ENCODE data around the gene LRMDA.

LRMDA gene

GRCh38 chr10:75955973-75956502 lies 524.6 kb downstream of the LRMDA start:
- no peak overlapping the region for H3K4me3 ChIP-seq (ENCODE audit: low read length)
- H3K9ac ChIP-seq (ENCODE audit: low read depth, low read length) = no peak overlapping the region
- H3K27me3 ChIP-seq (ENCODE audit: insufficient read depth, low read length) = no peaks in the 10 kb centered on the region
- no peaks in the 10 kb centered on the region for H3K9me3 ChIP-seq (ENCODE audit: insufficient read depth, low read depth, low read length)
- H3K4me1 ChIP-seq (ENCODE audit: insufficient read depth, low read length) = no peaks in the 10 kb centered on the region
- H3K27ac ChIP-seq (ENCODE audit: low read depth, low read length) = no peak overlapping the region
- WGBS = 93% methylated on average over 2 of the region's 2 CpGs
- H3K36me3 ChIP-seq (ENCODE audit: insufficient read depth, low read length) = no peaks in the 10 kb centered on the region

- H3K36me3 ChIP-seq (ENCODE audit: insufficient read depth, low read length) = no peaks in the 10 kb centered on the region
- H3K9me3 ChIP-seq (ENCODE audit: insufficient read depth, low read depth, low read length) = no peaks in the 10 kb centered on the region
- no peaks in the 10 kb centered on the region for H3K4me1 ChIP-seq (ENCODE audit: insufficient read depth, low read length)
- no peak overlapping the region for H3K27ac ChIP-seq (ENCODE audit: low read depth, low read length)
- no peak overlapping the region for H3K9ac ChIP-seq (ENCODE audit: low read depth, low read length)
- no peak overlapping the region for H3K4me3 ChIP-seq (ENCODE audit: low read length)
- no peaks in the 10 kb centered on the region for H3K27me3 ChIP-seq (ENCODE audit: insufficient read depth, low read length)
- 92% methylated on average over 2 of the region's 2 CpGs for WGBS
These were observed 525.2 kb downstream of the LRMDA start for GRCh38 chr10:75956624-75957023.

- Histone ChIP-seq H3K27ac (ENCODE audit: low read depth, low read length) (no peak overlapping the region), H3K27me3 (ENCODE audit: insufficient read depth, low read length) (no peaks in the 10 kb centered on the region), H3K4me3 (ENCODE audit: low read length) (no peak overlapping the region), H3K4me1 (ENCODE audit: insufficient read depth, low read length) (no peaks in the 10 kb centered on the region), H3K9me3 (ENCODE audit: insufficient read depth, low read depth, low read length) (no peaks in the 10 kb centered on the region), H3K36me3 (ENCODE audit: insufficient read depth, low read length) (no peaks in the 10 kb centered on the region), H3K9ac (ENCODE audit: low read depth, low read length) (no peak overlapping the region)
- WGBS = 90% methylated on average over 10 of the region's 12 CpGs
These were observed 526.1 kb downstream of the LRMDA start for GRCh38 chr10:75957314-75958120.

- no peaks in the 10 kb centered on the region for H3K36me3 ChIP-seq (ENCODE audit: insufficient read depth, low read length)
- 99% methylated on average over 4 of the region's 4 CpGs for WGBS
- no peak overlapping the region for H3K27ac ChIP-seq (ENCODE audit: low read depth, low read length)
- H3K9me3 ChIP-seq (ENCODE audit: insufficient read depth, low read depth, low read length) = no peaks in the 10 kb centered on the region
- H3K9ac ChIP-seq (ENCODE audit: low read depth, low read length) = no peak overlapping the region
- no peaks in the 10 kb centered on the region for H3K4me1 ChIP-seq (ENCODE audit: insufficient read depth, low read length)
- no peaks in the 10 kb centered on the region for H3K27me3 ChIP-seq (ENCODE audit: insufficient read depth, low read length)
- H3K4me3 ChIP-seq (ENCODE audit: low read length) = no peak overlapping the region
These were observed 527.8 kb downstream of the LRMDA start for GRCh38 chr10:75959209-75959608.

- Histone ChIP-seq H3K4me3 (ENCODE audit: low read length) (no peak overlapping the region), H3K9ac (ENCODE audit: low read depth, low read length) (no peak overlapping the region), H3K9me3 (ENCODE audit: insufficient read depth, low read depth, low read length) (no peaks in the 10 kb centered on the region), H3K27ac (ENCODE audit: low read depth, low read length) (no peak overlapping the region), H3K27me3 (ENCODE audit: insufficient read depth, low read length) (no peaks in the 10 kb centered on the region), H3K4me1 (ENCODE audit: insufficient read depth, low read length) (no peaks in the 10 kb centered on the region), H3K36me3 (ENCODE audit: insufficient read depth, low read length) (no peaks in the 10 kb centered on the region)
- WGBS = 78% methylated on average over 1 of the region's 1 CpG
These were observed 528.5 kb downstream of the LRMDA start for GRCh38 chr10:75959912-75960311.

GRCh38 chr10:75962395-75963061 lies 531.1 kb downstream of the LRMDA start:
- no peaks in the 10 kb centered on the region for H3K36me3 ChIP-seq (ENCODE audit: insufficient read depth, low read length)
- 94% methylated on average over 5 of the region's 5 CpGs for WGBS

GRCh38 chr10:75967491-75967890 lies 536.1 kb downstream of the LRMDA start:
- Histone ChIP-seq H3K36me3 (ENCODE audit: insufficient read depth, low read length) (no peaks in the 10 kb centered on the region), H3K4me3 (ENCODE audit: low read length) (no peak overlapping the region), H3K27ac (ENCODE audit: low read depth, low read length) (no peak overlapping the region), H3K4me1 (ENCODE audit: insufficient read depth, low read length) (peaks cover 13% of the 10 kb centered on the region; the same call in 1 of the 2 replicates), H3K27me3 (ENCODE audit: insufficient read depth, low read length) (no peaks in the 10 kb centered on the region), H3K9ac (ENCODE audit: low read depth, low read length) (no peak overlapping the region), H3K9me3 (ENCODE audit: insufficient read depth, low read depth, low read length) (no peaks in the 10 kb centered on the region)
- 10% methylated on average over 5 of the region's 7 CpGs for WGBS

More at GRCh38 chr10:75962395-75963061, 531.1 kb downstream of the LRMDA start:
- Histone ChIP-seq H3K27ac (ENCODE audit: low read depth, low read length) (no peak overlapping the region), H3K4me1 (ENCODE audit: insufficient read depth, low read length) (peaks cover 8% of the 10 kb centered on the region; the same call in 1 of the 2 replicates), H3K27me3 (ENCODE audit: insufficient read depth, low read length) (no peaks in the 10 kb centered on the region), H3K9me3 (ENCODE audit: insufficient read depth, low read depth, low read length) (no peaks in the 10 kb centered on the region), H3K9ac (ENCODE audit: low read depth, low read length) (no peak overlapping the region), H3K4me3 (ENCODE audit: low read length) (no peak overlapping the region)

GRCh38 chr10:75969031-75969430 lies 537.6 kb downstream of the LRMDA start:
- H3K4me1 ChIP-seq (ENCODE audit: insufficient read depth, low read length) = peaks cover 13% of the 10 kb centered on the region; the same call in 1 of the 2 replicates
- 85% methylated on average over 2 of the region's 2 CpGs for WGBS
- H3K27me3 ChIP-seq (ENCODE audit: insufficient read depth, low read length) = no peaks in the 10 kb centered on the region
- H3K9ac ChIP-seq (ENCODE audit: low read depth, low read length) = no peak overlapping the region
- H3K36me3 ChIP-seq (ENCODE audit: insufficient read depth, low read length) = no peaks in the 10 kb centered on the region
- no peaks in the 10 kb centered on the region for H3K9me3 ChIP-seq (ENCODE audit: insufficient read depth, low read depth, low read length)
- H3K4me3 ChIP-seq (ENCODE audit: low read length) = no peak overlapping the region
- H3K27ac ChIP-seq (ENCODE audit: low read depth, low read length) = no peak overlapping the region

- H3K4me1 ChIP-seq (ENCODE audit: insufficient read depth, low read length) = peaks cover 13% of the 10 kb centered on the region; the same call in 1 of the 2 replicates
- H3K36me3 ChIP-seq (ENCODE audit: insufficient read depth, low read length) = no peaks in the 10 kb centered on the region
- WGBS = 78% methylated on average over 4 of the region's 4 CpGs
- H3K9me3 ChIP-seq (ENCODE audit: insufficient read depth, low read depth, low read length) = no peaks in the 10 kb centered on the region
- no peaks in the 10 kb centered on the region for H3K27me3 ChIP-seq (ENCODE audit: insufficient read depth, low read length)
- no peak overlapping the region for H3K27ac ChIP-seq (ENCODE audit: low read depth, low read length)
- H3K9ac ChIP-seq (ENCODE audit: low read depth, low read length) = no peak overlapping the region
- H3K4me3 ChIP-seq (ENCODE audit: low read length) = no peak overlapping the region
These were observed 540.2 kb downstream of the LRMDA start for GRCh38 chr10:75971402-75972211.

DNA sequence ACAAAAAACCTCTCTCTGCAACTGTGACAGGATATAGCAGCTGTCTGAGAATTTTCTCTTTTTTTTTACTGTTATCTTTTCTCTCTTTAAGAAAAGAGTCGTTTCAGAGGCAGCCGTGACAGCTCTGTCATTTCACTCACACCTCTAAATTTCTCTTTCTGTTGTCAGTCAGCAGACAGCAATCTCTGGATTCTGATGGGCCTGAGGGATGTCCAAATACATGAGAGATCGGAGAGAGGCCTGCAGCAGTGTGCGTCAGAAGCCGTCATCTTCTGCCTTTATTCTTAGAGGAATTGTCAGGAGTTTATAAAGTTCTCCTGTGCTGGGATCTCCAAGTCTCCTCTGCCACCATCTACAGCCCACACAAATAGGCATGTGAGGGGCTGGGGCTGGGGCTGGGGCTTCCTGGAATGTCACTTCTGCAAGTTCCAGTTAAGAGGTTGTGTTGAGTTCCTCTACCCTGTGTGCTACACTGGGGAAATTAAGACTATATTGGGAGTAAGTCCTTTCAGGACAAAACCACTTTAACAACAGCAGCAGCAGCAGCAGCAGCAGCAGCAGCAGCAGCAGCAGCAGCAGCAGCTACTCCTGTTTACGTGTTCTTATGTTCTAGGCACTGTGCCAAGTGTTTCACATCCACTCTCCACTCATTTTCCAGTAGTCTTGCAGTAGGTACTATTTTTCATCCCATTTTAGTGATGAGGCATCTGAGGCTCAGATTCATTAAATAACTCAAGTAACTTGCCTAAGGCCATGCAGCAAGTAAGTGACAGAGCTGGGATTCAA lies 541.3 kb downstream of the LRMDA start:
- 86% methylated on average over 6 of the region's 6 CpGs for WGBS
- no peaks in the 10 kb centered on the region for H3K9me3 ChIP-seq (ENCODE audit: insufficient read depth, low read depth, low read length)
- peaks cover 5% of the 10 kb centered on the region; the same call in 1 of the 2 replicates for H3K4me1 ChIP-seq (ENCODE audit: insufficient read depth, low read length)

More for the DNA sequence above, 541.3 kb downstream of the LRMDA start:
- no peaks in the 10 kb centered on the region for H3K27me3 ChIP-seq (ENCODE audit: insufficient read depth, low read length)
- H3K27ac ChIP-seq (ENCODE audit: low read depth, low read length) = no peak overlapping the region
- no peaks in the 10 kb centered on the region for H3K36me3 ChIP-seq (ENCODE audit: insufficient read depth, low read length)
- H3K9ac ChIP-seq (ENCODE audit: low read depth, low read length) = no peak overlapping the region
- H3K4me3 ChIP-seq (ENCODE audit: low read length) = no peak overlapping the region
